Activated T-cell treated with anti-CD3 and anti-CD28 coated beads, Interleukin-2, amount 50 U/mL, for 1 hour (primary cell): ENCODE results near the gene ADCY3.
"Not testable (repeated sequence)": the region's sequence is repeated elsewhere in the genome, so short reads cannot be mapped to it uniquely, and the experiment has no call there.

Source experiments
- DNase-seq: peaks from one replicate; pipeline ENCODE4 v3.0.0-alpha.2; 2020

Gene ADCY3

GRCh38 chr2:24842081-24843050 is 77.7 kb downstream of the ADCY3 start:
- no peak for DNase-seq

DNA sequence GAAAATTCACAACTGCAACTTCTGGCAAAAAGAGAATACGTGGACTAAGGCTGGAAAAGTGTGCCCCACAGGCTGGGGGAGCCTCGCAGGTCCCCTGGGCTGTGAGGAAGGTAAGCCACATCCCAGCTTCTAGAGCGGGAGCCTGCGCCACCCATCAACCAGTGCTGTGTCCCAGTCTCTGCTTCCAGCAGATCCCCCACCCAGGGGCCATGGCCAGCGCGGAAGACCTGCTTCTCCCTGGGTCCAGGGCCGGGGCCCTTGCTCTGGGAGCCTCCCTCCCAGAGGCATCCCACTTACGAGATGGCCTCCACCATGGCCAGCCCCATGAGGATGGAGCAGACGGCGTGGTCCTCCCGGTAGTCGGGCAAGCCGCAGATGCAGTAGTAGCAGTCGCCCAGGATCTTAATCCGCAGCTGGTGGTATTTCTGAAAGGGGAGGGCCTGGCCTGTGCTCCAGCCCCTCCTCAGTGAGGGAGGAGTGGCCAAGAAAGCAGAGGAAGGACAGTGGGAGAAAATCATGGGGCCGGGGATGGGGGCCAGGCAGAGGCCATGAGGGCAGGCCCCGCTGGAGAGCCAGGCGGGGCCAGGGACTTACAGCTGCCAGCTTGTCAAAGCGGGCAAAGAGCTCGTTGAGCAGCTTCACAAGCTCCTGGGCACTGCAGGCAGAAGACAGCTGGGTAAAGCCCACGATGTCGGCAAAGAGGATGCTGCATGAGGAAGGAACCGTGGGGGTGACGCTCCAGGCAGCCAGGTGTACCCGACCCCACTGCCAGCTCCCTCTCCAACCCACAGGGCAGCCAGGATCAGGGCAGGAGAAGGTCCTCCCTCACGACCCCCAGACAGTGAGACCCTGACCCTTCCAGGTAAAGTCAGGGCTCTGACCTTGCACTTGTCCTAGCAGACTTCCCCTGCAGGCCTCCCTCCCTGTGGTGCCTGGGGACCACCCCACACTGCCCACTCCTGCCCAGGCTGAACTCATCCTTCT is 78.8 kb downstream of the ADCY3 start:
- no peak for DNase-seq

- DNase-seq: no peak
Observed at GRCh38 chr2:24840164-24840869, 79.7 kb downstream of the ADCY3 start.

DNA sequence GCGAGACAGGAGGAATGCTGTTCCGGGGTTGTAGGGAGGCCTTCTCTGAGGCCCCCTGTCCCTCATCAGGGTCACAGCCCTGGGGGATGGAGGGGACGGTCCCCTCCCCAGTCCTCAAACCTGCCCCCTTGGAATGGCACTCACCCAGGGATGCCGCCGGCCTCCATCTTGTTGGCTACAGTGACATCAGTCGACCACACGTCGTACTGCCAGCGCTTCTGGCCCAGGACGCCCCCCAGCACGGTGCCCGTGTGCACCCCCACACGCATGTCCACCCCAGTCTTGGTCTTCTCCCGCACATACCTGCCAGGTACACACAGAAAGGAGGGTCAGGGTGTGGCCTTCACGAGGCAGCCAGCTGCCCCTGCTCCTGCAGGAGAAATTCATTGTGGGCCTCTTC is 80.3 kb downstream of the ADCY3 start:
- no peak for DNase-seq

DNA sequence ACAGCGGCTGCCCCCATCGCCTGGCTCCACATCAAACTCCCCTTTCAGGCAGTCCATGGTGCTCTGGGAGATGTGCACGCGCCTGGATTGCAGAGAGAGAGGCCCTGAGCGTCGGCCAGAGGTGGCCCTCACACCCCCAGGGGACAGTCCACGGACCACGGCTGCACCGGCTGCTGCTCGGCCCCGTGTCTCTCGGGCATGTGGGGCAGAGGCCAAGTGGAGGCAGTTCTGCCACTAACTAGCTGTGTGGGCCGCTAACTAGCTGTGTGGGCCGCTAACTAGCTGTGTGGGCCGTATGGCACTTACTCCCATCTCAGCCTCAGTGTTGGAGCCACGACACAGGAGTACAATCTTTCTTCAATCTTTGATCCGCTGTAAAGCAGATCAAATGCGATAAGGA is 81.5 kb downstream of the ADCY3 start:
- DNase-seq: no peak

- no peak for DNase-seq
Observed at GRCh38 chr2:24837996-24838513, 82.0 kb downstream of the ADCY3 start.

GRCh38 chr2:24836706-24837105 is 83.3 kb downstream of the ADCY3 start:
- DNase-seq: no peak

DNA sequence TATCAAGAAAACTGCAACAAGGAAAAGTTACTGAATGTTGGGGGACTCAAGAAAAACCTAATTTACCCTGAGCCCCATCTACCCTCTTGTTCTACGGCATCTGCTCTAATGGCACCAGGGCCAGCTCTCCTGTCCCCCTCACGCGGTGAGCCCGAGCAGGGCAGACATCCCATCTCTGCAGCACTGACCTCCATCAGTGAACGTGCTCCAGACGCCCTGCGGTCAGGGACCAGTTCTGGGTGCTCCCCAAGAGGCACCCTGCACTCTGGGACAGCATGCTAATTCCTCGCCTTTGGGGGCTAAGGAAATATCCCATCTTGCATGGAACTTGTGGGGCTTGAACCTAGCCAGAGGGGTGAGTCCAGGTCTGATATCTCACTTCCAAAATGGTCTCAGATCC is 83.8 kb downstream of the ADCY3 start:
- DNase-seq: no peak

GRCh38 chr2:24835411-24835810 is 84.6 kb downstream of the ADCY3 start:
- not testable (repeated sequence) for DNase-seq

GRCh38 chr2:24834733-24835395 is 85.2 kb downstream of the ADCY3 start:
- DNase-seq: no peak

DNA sequence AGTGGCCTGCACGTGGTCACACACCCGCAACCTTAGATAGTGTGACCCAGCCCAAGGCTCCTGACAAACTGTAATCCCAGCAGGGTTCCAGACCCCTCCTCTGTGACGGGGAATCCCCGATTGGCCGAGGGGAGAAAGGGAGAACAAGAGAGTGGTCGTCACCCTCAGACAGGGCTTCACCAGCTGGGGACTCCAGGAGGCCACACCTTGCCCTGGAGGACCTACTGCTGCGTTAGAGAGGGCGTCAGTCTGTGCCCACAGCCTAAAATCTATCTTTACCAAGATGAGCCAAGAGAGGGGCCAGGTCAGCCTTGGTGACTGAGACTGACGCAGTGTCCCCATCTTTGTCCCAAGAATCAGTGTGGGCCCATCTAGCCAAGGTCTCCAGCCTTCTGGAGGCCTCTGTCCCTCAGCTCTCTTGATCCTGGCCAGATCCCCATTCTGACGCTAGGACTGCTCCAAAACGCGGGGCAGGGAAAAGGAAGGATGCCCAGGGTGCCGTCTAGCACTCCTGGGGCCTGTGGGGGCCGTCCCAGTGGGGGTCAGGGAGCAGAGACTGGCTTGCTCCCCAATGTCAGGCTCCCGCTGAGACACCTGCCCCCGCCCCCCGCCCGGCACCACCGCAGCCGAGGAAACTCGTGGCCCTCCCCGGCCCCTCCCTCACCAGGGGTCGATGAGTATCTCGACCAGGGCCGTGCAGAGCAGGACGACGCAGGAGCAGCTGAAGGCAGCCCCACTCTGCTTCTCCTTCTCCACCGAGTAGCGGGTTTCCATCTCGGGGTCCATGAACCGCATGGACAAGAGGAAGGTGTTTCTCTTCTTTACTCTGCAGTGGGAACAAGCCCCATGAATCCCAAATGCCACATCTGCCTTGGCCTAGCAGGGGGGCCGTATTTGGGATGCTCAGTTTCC is 86.0 kb downstream of the ADCY3 start:
- DNase-seq: no peak

- DNase-seq: no peak
Observed at GRCh38 chr2:24832931-24833701, 86.9 kb downstream of the ADCY3 start.

- no peak for DNase-seq
Observed at GRCh38 chr2:24832521-24832920, 87.5 kb downstream of the ADCY3 start.

- DNase-seq: no peak
Observed at GRCh38 chr2:24832073-24832461, 88.0 kb downstream of the ADCY3 start.

- no peak for DNase-seq
Observed at GRCh38 chr2:24831221-24832072, 88.6 kb downstream of the ADCY3 start.

DNA sequence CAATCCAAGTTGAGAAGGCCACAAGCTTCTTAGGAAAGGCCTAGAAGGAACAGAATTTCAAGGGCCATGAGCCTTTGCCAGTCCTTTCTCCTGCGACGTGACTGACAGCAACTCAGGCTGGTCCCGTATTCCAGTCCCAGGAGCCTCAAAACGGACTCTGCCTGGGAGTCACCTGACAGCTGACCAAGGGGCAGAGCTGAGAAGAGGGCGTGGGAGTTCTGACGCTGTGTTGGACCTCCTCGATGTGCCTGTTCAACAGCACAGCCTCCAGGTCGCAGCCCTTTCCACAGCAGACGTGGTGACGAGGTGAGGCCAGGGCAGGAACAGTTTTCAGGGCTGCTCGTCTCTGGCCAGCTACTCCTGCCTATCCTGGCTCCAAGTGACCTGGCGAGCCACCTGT is 89.3 kb downstream of the ADCY3 start:
- no peak for DNase-seq

GRCh38 chr2:24830351-24830750 is 89.7 kb downstream of the ADCY3 start:
- no peak for DNase-seq

DNA sequence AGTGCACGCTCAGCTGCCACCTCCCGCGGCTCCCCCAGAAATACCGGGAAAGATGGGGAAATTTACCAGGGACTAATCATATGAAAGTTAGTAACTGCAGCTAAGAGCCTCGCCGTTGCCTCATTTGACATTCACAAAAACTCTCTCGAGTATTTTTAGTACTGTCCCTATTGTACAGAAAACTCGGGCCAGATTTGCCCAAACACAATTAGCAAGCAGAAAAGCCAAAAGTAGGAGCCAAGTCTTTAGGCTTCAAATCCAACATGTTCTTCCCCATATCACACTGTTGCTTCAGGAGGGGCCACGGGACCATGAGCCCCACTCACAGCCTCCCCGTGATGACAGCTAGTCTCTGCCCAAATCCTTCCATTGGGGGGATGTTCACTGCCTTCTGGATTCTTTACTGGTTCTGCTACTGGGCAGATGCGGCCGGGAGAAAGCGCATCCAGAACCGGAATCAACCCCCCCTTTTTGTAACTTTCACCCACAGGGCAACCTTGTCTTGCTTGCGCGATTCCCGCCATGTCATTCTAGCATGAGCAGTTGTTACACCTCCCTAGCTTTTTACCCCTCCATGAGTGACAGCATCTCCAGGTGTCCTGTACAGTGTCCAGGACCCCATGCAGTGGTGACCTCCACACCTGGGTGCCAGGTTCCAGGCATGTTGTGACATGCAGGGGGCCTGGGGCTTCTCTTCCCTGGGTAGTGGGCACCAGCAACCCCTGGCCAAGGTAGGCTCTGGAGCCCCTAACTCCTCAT is 91.6 kb downstream of the ADCY3 start:
- DNase-seq: no peak
